K562 (cell line): Measurements from ENCODE around the gene CTAGE1. TPM values are rescaled to one million over a fixed set of nuclear protein-coding genes. Genes with fewer than 3 reads are reported as not detected.

Source experiments
- ATAC-seq: fragments of 200-7000 bp; cut with Tn5 transposase; 3 replicates; pipeline ENCODE4 v1.9.1; 2020; ENCODE audit warnings: moderate library complexity
- BruUV-seq: library from RNA; stranded (reverse); fragments of 400-500 nt; replicated peaks from 2 replicates; lab custom pipeline; 2021; lab: Mats Ljungman, UMichigan
- CTCF ChIA-PET: fragments of 300-600 bp; formaldehyde crosslinking; extraction: SDS; loops from one replicate; lab custom pipeline; 2021; ENCODE audit warnings: low intra/inter-chr PET ratio; lab: Yijun Ruan, JAX
- POLR2A ChIA-PET: fragments of 300-600, 350-650 bp; sonication (Branson Sonifier 250); formaldehyde crosslinking; extraction: SDS; loops from one replicate; lab custom pipeline; 2021; ENCODE audit warnings: antibody characterized with exemption, inconsistent platforms; lab: Yijun Ruan, JAX
- DNase-seq, 4 experiments: peaks; one replicate each; pipeline versions ENCODE4 v3.0.0 to v3.0.0-alpha.2; 2011 to 2018; ENCODE audit warnings: low spot score in 3 of 4, mixed read lengths in 3 of 4; ENCODE audit errors: extremely low read depth in 1 of 4
- FAIRE-seq: peaks from 2 replicates; lab custom pipeline; 2011; peaks lifted over from hg19 to GRCh38; lab: Jason Lieb, UNC
- H2AFZ ChIP-seq: 2 replicates; pipeline ENCODE4 v1.6.0; 2011; ENCODE audit warnings: low read depth, low read length, control low read depth, inconsistent platforms
- H3K27ac ChIP-seq: fragments of 200-600 bp; 3 replicates; pipeline ENCODE4 v1.8.0; 2011; ENCODE audit warnings: low read depth, mild to moderate bottlenecking, control low read depth, inconsistent platforms, low read length, moderate library complexity, mixed read lengths; ENCODE audit errors: extremely low read depth
- H3K27me3 ChIP-seq, 2 experiments: fragments of 300-600 bp in 1 of 2; 2 replicates in 1 of 2; 3 replicates in 1 of 2; pipeline versions ENCODE4 v1.6.0 to v1.8.0; 2011; ENCODE audit warnings: inconsistent platforms in 2 of 2, low read length in 2 of 2, mild to moderate bottlenecking in 1 of 2, mixed read lengths in 1 of 2, moderate library complexity in 1 of 2; ENCODE audit not compliant: control insufficient read depth in 2 of 2, insufficient read depth in 2 of 2
- H3K36me3 ChIP-seq: fragments of 300-600 bp; 3 replicates; pipeline ENCODE4 v1.8.0; 2011; ENCODE audit warnings: mild to moderate bottlenecking, low read length, inconsistent platforms; ENCODE audit not compliant: control insufficient read depth, insufficient read depth
- H3K4me1 ChIP-seq, 2 experiments: fragments of 200-600 bp in 1 of 2; replicated peaks in 1 of 2; 2 replicates in 1 of 2; 3 replicates in 1 of 2; pipeline versions ENCODE4 v1.5.1 to v1.8.0; 2011; ENCODE audit warnings: inconsistent platforms in 2 of 2, low read length in 2 of 2, mild to moderate bottlenecking in 1 of 2, mixed read lengths in 1 of 2, moderate library complexity in 1 of 2; ENCODE audit not compliant: control insufficient read depth in 2 of 2, insufficient read depth in 2 of 2
- H3K4me2 ChIP-seq: 2 replicates; pipeline ENCODE4 v1.6.1; 2011; ENCODE audit warnings: low read length, control low read depth, inconsistent platforms, mixed read lengths; ENCODE audit not compliant: insufficient read depth
- H3K4me3 ChIP-seq: fragments of 200-600 bp; sonication (generic), shearing (Covaris generic); 2 replicates; pipeline ENCODE4 v1.5.1; 2016; ENCODE audit warnings: control low read depth, inconsistent platforms
- H3K79me2 ChIP-seq: fragments of 200-600 bp; 3 replicates; pipeline ENCODE4 v1.8.0; 2011; ENCODE audit warnings: low read length, inconsistent platforms; ENCODE audit not compliant: control insufficient read depth, insufficient read depth
- H3K9ac ChIP-seq, 2 experiments: 2 replicates each; pipeline versions ENCODE4 v1.6.0 to v1.6.1; 2011; ENCODE audit warnings: low read depth in 2 of 2, low read length in 2 of 2, control low read depth in 1 of 2, inconsistent platforms in 1 of 2, mild to moderate bottlenecking in 1 of 2, mixed read lengths in 1 of 2; ENCODE audit not compliant: insufficient read depth in 1 of 2
- H3K9me1 ChIP-seq: one replicate; pipeline ENCODE4 v1.6.0; 2011; ENCODE audit warnings: inconsistent platforms, mild to moderate bottlenecking, low read length, moderate library complexity; ENCODE audit not compliant: control insufficient read depth, insufficient read depth
- H3K9me3 ChIP-seq: replicated peaks from 2 replicates; pipeline ENCODE4 v1.5.1; 2011; ENCODE audit warnings: low read depth, low read length, inconsistent platforms; ENCODE audit not compliant: control insufficient read depth, insufficient read depth
- H4K20me1 ChIP-seq: replicated peaks from 2 replicates; pipeline ENCODE4 v1.6.1; 2011; ENCODE audit warnings: low read length, inconsistent platforms, mixed read lengths; ENCODE audit not compliant: control insufficient read depth, insufficient read depth
- ETS1 ChIP-seq: conservative IDR thresholded peaks from 2 replicates; pipeline ENCODE4 v1.6.1; 2011; ENCODE audit warnings: low read depth, mild to moderate bottlenecking, low read length; ENCODE audit not compliant: control insufficient read depth
- ETV5 ChIP-seq: sonication (generic); formaldehyde crosslinking; IDR thresholded peaks from 2 replicates; pipeline ENCODE4 v1.4.0; 2020; ENCODE audit warnings: low read depth, mild to moderate bottlenecking, missing genetic modification reagents
- HNRNPLL ChIP-seq: fragments of 200-400 bp; formaldehyde crosslinking; IDR thresholded peaks from 2 replicates; pipeline ENCODE4 v1.6.1; 2017; ENCODE audit warnings: low read length, low read depth, mild to moderate bottlenecking; ENCODE audit not compliant: poor library complexity, severe bottlenecking
- POLR3G ChIP-seq: IDR thresholded peaks from 2 replicates; pipeline ENCODE4 v1.6.1; 2011; ENCODE audit not compliant: insufficient read length, insufficient replicate concordance; ENCODE audit errors: extremely low read depth
- RAD21 ChIP-seq, 2 experiments: fragments of 250-450 bp in 1 of 2; fragments of 450-650 bp in 1 of 2; sonication (Bioruptor Pico) in 1 of 2; formaldehyde crosslinking in 1 of 2; IDR thresholded peaks in 1 of 2; conservative IDR thresholded peaks in 1 of 2; 2 replicates each; pipeline versions ENCODE4 v1.4.0 to v1.8.0; 2020 to 2022; ENCODE audit warnings: mild to moderate bottlenecking in 2 of 2, moderate library complexity in 1 of 2
- WGBS: fragments of 100-300 bp; shearing (Covaris generic); methylation state at CpG from one replicate; pipeline ENCODE4 v1.1.6; 2016; ENCODE audit warnings: low coverage, mixed read lengths; ENCODE audit not compliant: insufficient coverage; ENCODE audit errors: missing lambda C conversion rate; 5-methylcytosine and 5-hydroxymethylcytosine counted together
- in situ Hi-C: fragments of 300-500 bp; cut with MboI; formaldehyde crosslinking; loops from 4 replicates; pipeline ENCODE4 v1.15.0; 2018; ENCODE audit warnings: inconsistent platforms, mixed read lengths
- intact Hi-C: fragments of 100-400 bp; cut with micrococcal nuclease; formaldehyde crosslinking; loops from 2 replicates; pipeline ENCODE4 v1.14.2; 2022
- polyA plus RNA-seq, 8 experiments: library from polyadenylated mRNA; depleted of rRNA in 4 of 8; stranded (reverse) in 5 of 8; unstranded in 3 of 8; fragments of >200 nt; fragmentation: Nextera tagmentation in 2 of 8; fragmentation: Illumina TruSeq in 1 of 8; extraction: Ambion mirVana in 2 of 8; extraction: Trizol in 1 of 8; gene quantifications; 2 replicates each; pipeline versions ENCODE4 v1.2.1 to v1.2.3, GENCODE V29; 2011 to 2014; ENCODE audit warnings: inconsistent platforms in 1 of 8, missing spikeins in 1 of 8
- total RNA-seq, 7 experiments: library from RNA; depleted of rRNA in 6 of 7; stranded (reverse); fragments of >200 nt in 6 of 7; fragmentation: Illumina TruSeq in 2 of 7; extraction: Trizol in 2 of 7; gene quantifications; 2 replicates each; pipeline versions ENCODE4 v1.2.1 to v1.2.3, GENCODE V29; 2011 to 2021; ENCODE audit warnings: low replicate concordance in 1 of 7
- TF ChIP-seq, protein P1 (sequence below): fragments of 250-450 bp; sonication (Bioruptor Pico); IDR thresholded peaks from 2 replicates; pipeline ENCODE4 v1.5.0; 2021; ENCODE audit warnings: mild to moderate bottlenecking, borderline replicate concordance

The CTAGE1 gene
- total and polyA plus RNA-seq, 9 of the 15 experiments (the other 6 are each of a cell fraction or from before 2014, with no cell fraction given) = not detected

DNA sequence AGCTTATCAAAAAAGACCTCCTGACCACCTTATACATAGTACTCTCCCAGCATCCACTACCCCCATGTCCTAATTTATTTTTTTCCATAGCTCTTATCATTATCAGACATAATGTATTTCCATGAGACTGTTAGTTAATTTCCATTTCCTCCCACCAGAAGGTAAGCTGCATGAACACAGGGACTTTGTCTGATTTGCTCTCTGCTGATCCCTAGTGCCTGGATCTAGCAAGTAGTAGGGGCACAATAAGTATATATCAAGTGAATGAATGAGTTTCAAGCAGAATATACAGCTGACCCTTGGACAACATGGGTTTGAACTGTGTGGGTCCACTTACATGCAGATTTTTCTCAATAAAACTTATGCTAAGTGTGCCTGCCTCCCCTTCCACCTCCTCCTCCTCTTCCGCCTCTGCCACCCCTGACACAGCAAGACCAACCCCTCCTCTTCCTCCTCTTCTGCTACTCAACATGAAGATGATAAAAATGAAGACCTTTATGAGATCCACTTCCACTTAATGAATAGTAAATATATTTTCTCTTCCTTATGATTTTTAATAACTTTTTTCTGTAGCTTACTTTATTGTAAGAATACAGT, 53.8 kb downstream of the CTAGE1 start:
- Histone ChIP-seq H3K4me2 (no peak overlapping the region), H3K36me3 (no peaks in the 10 kb centered on the region), H3K27me3 (peaks cover 0 to 6% of the 10 kb centered on the region in 2 experiments; a peak in 2 of 5 replicates), H3K9ac (no peak overlapping the region), H3K4me3 (no peak overlapping the region), H3K4me1 (no peaks in the 10 kb centered on the region), H4K20me1 (no peaks in the 10 kb centered on the region), H3K9me1 (no peaks in the 10 kb centered on the region), H3K9me3 (no peaks in the 10 kb centered on the region), H2AFZ (no peak overlapping the region), H3K79me2 (no peaks in the 10 kb centered on the region), H3K27ac (no peak overlapping the region)
- ChIA-PET CTCF (no interaction called here), POLR2A (no interaction called here)
- no peak for ATAC-seq
- intact Hi-C loops = no loop called here
- FAIRE-seq = no peak
- WGBS = 0% methylated on average over 1 of the region's 1 CpG
- DNase-seq = no peak
- TF ChIP-seq ETV5 (CRISPR knock-in tag) = no peak
- TF ChIP-seq POLR3G = no peak
- TF ChIP-seq, protein P1, sequence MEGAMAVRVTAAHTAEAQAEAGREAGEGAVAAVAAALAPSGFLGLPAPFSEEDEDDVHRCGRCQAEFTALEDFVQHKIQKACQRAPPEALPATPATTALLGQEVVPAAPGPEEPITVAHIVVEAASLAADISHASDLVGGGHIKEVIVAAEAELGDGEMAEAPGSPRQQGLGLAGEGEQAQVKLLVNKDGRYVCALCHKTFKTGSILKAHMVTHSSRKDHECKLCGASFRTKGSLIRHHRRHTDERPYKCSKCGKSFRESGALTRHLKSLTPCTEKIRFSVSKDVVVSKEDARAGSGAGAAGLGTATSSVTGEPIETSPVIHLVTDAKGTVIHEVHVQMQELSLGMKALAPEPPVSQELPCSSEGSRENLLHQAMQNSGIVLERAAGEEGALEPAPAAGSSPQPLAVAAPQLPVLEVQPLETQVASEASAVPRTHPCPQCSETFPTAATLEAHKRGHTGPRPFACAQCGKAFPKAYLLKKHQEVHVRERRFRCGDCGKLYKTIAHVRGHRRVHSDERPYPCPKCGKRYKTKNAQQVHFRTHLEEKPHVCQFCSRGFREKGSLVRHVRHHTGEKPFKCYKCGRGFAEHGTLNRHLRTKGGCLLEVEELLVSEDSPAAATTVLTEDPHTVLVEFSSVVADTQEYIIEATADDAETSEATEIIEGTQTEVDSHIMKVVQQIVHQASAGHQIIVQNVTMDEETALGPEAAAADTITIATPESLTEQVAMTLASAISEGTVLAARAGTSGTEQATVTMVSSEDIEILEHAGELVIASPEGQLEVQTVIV (CRISPR knock-in tag) = no peak
- TF ChIP-seq HNRNPLL = no peak
- no peak for TF ChIP-seq ETS1
- 0 out of 4 replicates have a peak, but pooled peaks of 1 of the 2 experiments have one; percentile 7 for TF ChIP-seq RAD21 (CRISPR knock-in tag; conservative IDR thresholded peaks at IDR 0.05 in 1 of 2, IDR thresholded peaks at IDR 0.05 in 1 of 2)
- BruUV-seq = no TSS peak
- in situ Hi-C loops = no loop called here

Other genes starting within 250 kb of the CTAGE1 start
- 0.16 and 0.18 TPM in 2 replicates for gene GATA6, start 248.3 kb downstream of the CTAGE1 start, total RNA-seq (2014; rRNA removed)
- gene GATA6, start 248.3 kb downstream of the CTAGE1 start, total RNA-seq (2014; rRNA removed; fragmentation: Illumina TruSeq; extraction: Trizol) = not detected in 2 replicates
- gene GATA6, start 248.3 kb downstream of the CTAGE1 start, total RNA-seq (2015; rRNA removed; fragmentation: Illumina TruSeq; extraction: Trizol) = not detected in 2 replicates
- gene GATA6, start 248.3 kb downstream of the CTAGE1 start, total RNA-seq (2021) = 0.24 and 0.29 TPM in 2 replicates
- gene GATA6, start 248.3 kb downstream of the CTAGE1 start, polyA plus RNA-seq (2011; rRNA removed) = 0.12 TPM in 1 of 2 replicates, not detected in the other
- gene GATA6, start 248.3 kb downstream of the CTAGE1 start, polyA plus RNA-seq (2014; fragmentation: Illumina TruSeq; extraction: Trizol) = 0.06 TPM in 1 of 2 replicates, not detected in the other
- gene GATA6, start 248.3 kb downstream of the CTAGE1 start, polyA plus RNA-seq (2014; fragmentation: Nextera tagmentation; extraction: Ambion mirVana) = under 1 TPM in 1 of 2 experiments, not detected in 1; 0.01 TPM
- 0.13 TPM in 1 of 2 replicates, not detected in the other for gene GATA6, start 248.3 kb downstream of the CTAGE1 start, polyA plus RNA-seq (2014; rRNA removed)